SK-N-SH treated with all-trans-retinoic acid at 6 μM for 48 hours (cell line): ENCODE results near the gene CCDC78.

Experiments
- OSR1 ChIP-seq: fragments of 250-450 bp; sonication (Bioruptor Pico); IDR thresholded peaks from 2 replicates; pipeline ENCODE4 v1.8.0; 2022; ENCODE audit warnings: moderate library complexity, mild to moderate bottlenecking, inconsistent platforms
- ZFP30 ChIP-seq: fragments of 450-650 bp; formaldehyde crosslinking; IDR thresholded peaks from 2 replicates; pipeline ENCODE4 v1.5.0; 2022; ENCODE audit warnings: mild to moderate bottlenecking, moderate library complexity
- TF ChIP-seq, protein P1 (sequence below): fragments of 250-450 bp; sonication (Bioruptor Pico); IDR thresholded peaks from 2 replicates; pipeline ENCODE4 v1.8.0; 2020; ENCODE audit warnings: mild to moderate bottlenecking, moderate library complexity, borderline replicate concordance

DNA sequence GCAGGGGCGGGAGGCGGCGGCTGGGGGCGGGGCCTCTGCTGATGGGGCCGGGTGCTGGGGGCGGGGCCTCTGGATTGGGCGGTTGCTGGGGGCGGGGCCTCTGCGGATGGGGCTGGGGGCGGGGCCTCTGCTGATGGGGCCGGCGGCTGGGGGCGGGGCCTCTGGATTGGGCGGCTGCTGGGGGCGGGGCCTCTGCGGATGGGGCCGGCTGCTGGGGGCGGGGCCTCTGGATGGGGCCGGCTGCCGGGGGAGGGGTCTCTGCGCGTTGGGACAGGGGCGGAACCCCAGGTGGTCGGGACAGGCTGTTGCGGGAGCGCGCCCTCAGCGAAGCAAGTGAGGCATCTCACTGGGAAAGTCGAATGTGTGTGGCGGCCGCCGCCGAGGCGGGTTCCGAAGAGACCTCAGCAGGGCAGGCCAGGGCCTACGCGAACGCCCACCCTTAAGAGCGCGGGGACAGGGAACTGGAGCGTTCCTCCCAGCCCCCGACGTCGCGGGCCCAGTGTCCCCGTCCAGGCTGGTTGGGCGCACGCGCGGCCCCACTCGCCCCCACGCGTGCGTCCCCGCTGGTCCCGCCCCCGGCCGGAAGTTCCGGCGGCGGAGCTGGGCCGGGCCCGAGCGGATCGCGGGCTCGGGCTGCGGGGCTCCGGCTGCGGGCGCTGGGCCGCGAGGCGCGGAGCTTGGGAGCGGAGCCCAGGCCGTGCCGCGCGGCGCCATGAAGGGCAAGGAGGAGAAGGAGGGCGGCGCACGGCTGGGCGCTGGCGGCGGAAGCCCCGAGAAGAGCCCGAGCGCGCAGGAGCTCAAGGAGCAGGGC, 46.2 kb downstream of the CCDC78 start, which contains the start of gene STUB1:
- no peak for TF ChIP-seq OSR1 (CRISPR knock-in tag)
- TF ChIP-seq ZFP30 (CRISPR knock-in tag), result no peak
- TF ChIP-seq, protein P1, sequence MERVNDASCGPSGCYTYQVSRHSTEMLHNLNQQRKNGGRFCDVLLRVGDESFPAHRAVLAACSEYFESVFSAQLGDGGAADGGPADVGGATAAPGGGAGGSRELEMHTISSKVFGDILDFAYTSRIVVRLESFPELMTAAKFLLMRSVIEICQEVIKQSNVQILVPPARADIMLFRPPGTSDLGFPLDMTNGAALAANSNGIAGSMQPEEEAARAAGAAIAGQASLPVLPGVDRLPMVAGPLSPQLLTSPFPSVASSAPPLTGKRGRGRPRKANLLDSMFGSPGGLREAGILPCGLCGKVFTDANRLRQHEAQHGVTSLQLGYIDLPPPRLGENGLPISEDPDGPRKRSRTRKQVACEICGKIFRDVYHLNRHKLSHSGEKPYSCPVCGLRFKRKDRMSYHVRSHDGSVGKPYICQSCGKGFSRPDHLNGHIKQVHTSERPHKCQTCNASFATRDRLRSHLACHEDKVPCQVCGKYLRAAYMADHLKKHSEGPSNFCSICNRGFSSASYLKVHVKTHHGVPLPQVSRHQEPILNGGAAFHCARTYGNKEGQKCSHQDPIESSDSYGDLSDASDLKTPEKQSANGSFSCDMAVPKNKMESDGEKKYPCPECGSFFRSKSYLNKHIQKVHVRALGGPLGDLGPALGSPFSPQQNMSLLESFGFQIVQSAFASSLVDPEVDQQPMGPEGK (CRISPR knock-in tag), result no peak
